Occipital lobe (tissue), 2 donors: ENCODE data around the gene FOXP1. TPM values are rescaled to one million over a fixed set of nuclear protein-coding genes. Genes with fewer than 3 reads are reported as not detected.
"Not testable (repeated sequence)": the region's sequence is repeated elsewhere in the genome, so short reads cannot be mapped to it uniquely, and the experiment has no call there.

Experiments used
- DNase-seq: peaks from one replicate; lab custom pipeline; 2025; lab: John Stamatoyannopoulos, UW
- total RNA-seq: library from RNA; depleted of rRNA; stranded (reverse); fragments of >200 nt; gene quantifications from one replicate; pipeline ENCODE4 v1.2.3, GENCODE V29; 2014

FOXP1 gene
- total RNA-seq, 1 donor from 2014 or later, result 168 TPM

DNA sequence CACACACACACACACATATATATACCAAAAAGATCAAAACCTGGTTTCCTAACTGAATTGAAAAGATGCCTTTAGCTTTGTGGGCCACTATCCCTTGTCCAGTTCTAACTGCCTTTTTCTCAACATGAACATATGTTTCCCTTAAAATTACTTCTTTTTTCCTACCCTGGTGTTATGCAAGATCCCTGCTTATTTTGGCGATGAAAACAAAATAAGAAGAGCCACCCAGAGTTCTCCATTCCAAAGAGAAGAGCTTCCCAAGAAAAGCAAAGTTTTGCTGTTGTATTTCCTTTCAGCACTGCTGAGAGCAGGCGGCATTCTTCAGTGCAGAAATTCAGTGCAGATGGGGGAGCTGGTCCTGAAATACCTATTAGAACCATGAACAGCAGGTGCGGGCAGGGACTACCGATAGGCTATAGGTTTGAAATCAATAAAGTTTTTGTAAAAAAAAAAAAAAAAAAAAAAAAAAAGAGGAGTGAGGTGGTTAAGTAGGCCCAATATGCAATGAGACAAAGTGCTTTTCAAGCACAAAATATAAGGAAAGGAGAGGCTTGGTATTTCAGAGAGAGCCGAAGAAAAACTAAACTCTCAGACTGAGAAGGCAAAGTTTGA lies 238.0 kb downstream of the FOXP1 start:
- no peak for DNase-seq

DNA sequence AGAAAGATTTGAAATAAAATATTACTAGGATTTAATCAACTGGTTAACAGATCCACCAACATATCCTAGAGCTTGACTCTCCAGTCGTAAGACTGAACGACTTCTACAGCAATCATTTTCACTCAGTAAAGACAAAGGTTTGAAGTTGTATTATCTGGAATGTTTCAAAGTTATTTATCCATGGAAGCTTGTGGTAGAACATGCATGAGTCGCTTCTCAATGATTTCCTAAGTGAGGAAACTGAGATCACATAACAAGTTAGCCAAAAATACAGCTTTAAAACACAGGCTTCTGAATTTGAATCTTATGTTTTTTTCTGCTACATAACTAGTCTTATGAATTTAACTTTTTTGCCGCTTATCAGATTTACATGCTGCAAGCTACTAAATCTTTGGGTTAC lies 241.8 kb downstream of the FOXP1 start:
- no peak for DNase-seq

DNA sequence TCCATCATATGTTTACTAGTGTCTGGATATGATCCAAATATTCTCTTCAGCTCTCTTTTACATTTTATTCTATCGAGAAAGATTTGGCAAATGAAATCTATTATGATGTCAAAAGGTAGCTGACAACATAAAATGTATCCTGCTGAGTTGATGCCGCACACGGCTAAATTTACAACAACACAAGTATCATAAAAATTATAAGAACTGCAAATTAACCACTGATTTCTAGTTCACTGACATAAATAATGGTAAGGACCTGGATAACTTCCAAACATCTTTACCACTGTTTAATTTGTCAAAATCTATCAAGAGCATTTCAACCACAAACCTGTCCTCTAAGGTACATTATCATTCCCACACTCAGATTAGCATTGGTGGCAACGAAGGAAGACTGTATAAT lies 244.5 kb downstream of the FOXP1 start:
- no peak for DNase-seq

DNA sequence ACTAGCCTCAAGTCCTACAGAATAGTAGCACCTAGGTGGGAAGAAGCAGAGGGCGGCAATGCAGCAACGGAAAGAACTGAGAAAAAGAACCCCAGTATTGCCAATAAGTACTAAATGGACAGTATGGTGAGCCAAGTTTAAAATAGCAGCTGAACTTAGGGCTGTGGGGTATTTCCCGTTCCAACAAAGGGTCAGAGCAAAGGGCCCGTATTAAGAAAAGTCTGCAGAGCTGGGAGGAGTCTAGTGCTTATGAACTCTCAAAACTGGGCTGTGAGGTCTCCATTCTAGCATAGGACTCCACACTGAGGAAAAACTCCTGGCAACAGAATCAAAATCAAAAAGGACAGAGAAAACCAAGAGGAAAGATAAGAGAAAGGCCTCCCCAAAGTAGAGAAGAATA lies 250.7 kb downstream of the FOXP1 start:
- DNase-seq, result no peak

DNA sequence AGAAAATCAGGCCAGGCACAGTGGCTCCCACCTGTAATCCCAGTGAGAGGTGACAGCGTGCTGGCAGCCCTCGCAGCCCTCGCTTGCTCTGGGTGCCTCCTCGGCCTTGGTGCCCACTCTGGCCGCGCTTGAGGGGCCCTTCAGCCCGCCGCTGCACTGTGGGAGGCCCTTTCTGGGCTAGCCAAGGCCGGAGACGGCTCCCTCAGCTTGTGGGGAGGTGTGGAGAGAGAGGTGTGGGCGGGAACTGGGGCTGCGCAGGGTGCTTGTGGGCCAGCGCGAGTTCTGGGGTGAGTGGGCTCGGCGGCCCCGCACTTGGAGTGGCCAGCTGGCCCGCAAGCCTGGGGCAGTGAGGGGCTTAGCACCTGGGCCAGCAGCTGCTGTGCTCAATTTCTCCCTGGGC lies 252.6 kb downstream of the FOXP1 start:
- DNase-seq, result no peak

DNA sequence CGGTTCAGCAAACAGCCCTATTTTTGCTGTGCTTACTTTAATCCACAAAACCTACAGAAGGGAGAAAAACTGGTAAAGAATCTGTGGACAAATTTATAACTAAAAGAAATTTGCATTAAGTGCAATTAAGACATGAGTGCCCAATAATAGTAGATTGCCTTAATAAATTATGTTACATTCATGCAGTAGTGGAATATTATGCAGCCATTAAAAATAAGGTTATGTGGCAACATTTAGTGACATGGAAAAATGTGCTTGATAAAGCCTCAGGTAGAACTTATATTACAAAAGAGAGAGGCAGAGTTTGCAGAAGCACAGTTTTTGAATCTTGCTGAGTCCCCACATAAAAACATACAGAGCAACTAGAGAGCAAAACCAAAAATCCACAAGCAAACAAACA lies 253.0 kb downstream of the FOXP1 start:
- DNase-seq, result no peak

DNA sequence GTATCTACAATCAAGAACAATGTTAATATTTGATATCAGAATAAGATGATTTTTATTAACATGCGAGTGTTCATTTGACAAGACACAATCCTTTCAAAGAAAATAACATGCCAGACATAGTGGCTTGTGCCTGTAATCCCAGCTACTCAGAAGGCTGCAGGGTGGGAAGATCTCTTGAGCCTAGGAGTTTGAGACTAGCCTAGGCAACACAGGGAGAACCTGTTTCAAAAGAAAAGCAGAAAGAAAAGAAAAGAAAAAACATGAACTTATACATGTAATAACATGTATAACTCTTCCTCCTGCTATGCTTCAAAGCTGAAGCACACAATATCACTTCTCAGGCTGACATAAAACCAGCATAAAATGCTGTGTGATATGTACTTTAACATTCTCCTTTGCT lies 253.7 kb downstream of the FOXP1 start:
- no peak for DNase-seq

DNA sequence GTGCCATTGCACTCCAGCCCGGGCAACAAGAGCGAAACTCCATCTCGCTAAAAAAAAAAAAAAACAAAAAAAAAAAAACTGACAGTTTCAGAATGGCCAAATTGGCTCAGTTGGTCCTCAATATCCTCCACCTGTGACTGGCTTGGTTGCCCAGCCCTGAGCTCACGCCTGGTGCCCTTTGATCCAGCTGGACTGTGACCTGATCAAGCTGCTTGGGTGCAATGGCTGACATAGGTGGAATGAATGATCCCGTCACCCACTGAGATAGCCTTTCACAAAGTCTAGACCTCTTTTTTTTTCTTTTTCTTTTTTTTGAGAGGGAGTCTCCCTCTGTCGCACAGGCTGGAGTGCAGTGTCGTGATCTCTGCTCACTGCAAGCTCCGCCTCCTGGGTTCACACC lies 254.6 kb downstream of the FOXP1 start:
- DNase-seq, result no peak

DNA sequence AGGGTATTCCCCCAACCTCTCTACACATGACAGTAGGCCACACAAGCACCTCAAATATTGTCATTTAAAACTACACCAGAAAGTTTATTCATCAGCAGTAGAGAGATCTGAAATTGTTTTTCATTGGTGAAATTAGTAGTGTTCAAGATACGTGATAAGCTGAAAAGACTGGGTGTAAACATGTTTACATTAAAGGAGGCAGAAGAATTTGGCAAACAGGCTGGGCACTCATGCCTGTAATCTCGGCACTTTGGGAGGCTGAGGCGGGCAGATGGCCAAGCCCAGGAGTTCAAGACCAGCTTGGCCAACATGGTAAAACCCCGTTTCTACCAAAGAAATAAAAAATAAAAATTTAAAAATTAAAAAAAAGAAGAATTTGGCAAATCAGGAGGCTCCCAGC lies 255.6 kb downstream of the FOXP1 start:
- no peak for DNase-seq

DNA sequence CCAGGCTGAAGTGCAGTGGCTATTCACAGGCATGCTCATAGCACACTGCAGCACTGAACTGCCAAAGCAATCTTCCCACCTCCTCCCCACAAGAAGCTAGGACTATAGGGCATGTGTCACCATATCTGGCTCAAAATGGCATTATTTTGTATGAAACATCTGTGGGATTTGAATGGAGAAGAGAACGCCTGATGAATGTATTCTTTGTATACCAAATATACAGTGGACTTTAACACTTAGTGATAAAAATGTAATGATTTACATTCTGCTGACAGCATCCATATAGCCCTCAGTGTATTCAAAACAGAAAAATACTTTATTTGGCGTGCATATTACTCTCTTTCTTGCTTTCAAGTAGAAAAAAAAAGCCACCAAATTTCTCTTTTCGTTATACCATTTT lies 257.8 kb downstream of the FOXP1 start:
- DNase-seq, result no peak

DNA sequence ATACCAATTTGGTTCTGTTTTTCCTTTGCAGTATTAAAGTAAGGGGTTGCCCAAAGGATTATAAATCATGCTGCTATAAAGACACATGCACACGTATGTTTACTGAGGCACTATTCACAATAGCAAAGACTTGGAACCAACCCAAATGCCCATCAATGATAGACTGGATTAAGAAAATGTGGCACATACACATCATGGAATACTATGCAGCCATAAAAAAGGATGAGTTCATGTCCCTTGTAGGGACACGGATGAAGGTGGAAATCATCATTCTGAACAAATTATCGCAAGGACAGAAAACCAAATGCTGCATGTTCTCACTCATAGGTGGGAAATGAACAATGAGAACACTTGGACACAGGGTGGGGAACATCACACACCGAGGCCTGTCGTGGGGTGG lies 259.3 kb downstream of the FOXP1 start:
- not testable (repeated sequence) for DNase-seq

DNA sequence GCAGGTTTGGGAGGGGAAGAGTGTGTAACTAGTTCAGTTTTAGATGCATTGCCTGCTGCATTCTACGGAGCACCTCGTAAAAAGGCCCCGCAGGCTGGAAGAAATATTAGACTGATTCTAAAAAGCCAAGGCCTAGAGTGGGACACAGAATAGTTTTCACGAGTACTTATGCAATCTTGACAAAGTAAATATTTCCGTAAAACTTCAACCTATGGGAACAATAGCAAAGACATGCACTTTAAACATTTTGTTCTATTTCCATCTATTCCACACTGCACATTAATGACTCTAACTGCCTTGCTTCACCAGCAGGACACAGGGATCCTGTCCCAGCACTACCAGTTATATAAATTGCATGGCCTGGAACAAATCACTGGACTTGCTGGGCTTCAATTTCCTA lies 260.0 kb downstream of the FOXP1 start:
- DNase-seq, result no peak

DNA sequence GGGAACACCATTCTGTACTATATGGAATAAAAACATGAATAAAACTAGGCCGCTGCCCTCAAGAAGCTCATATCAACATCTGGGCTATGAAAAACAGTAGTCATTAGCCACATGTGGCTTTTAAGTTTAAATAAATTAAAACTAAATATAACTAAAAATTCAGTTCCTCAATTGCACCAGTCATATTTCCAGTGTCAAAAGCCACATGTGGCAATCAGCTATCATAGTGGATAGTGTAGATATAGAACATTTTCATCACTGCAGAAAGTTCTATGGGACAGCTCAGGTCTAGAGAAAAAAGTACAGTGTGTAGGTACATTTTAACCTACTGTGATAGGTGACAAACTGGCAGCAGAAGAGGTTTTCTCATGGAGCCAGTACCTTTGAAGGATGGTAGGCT lies 261.4 kb downstream of the FOXP1 start:
- DNase-seq, result no peak

DNA sequence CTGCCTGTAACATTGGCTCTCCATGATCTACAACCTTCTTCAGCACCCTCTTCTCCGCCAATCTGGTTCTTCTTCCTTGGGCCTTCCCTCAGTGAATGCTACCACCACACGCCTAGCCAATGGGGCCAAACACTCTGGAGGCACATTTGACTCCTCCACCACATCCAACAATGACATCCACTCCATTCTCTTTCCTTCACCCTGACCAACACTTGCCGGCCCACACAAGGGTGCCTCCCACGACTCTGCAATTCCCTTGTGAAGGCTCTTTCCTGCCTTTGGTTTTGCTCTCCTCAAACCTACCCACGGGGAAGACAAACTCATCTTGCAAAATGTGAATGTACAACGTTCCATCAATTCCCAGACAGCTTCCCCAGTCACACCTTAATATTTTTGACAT lies 263.8 kb downstream of the FOXP1 start:
- DNase-seq, result no peak

DNA sequence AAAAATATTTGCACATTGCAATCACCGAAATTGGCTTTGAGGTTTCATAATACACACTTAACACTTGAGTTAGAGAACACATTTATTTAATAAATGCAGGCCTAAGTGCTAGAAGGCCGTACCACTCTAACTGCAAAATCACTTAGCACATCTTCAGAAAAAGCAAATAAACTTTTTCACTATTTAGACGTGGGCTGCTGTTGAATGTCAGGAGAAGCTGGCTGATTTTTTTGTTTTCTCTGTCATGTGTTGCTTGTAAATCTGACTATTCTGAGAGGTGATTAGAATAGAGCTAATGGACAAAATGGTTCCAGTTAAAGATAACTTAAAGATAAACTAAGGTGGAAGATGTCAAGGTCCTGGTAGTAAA lies 265.1 kb downstream of the FOXP1 start:
- DNase-seq, result no peak

DNA sequence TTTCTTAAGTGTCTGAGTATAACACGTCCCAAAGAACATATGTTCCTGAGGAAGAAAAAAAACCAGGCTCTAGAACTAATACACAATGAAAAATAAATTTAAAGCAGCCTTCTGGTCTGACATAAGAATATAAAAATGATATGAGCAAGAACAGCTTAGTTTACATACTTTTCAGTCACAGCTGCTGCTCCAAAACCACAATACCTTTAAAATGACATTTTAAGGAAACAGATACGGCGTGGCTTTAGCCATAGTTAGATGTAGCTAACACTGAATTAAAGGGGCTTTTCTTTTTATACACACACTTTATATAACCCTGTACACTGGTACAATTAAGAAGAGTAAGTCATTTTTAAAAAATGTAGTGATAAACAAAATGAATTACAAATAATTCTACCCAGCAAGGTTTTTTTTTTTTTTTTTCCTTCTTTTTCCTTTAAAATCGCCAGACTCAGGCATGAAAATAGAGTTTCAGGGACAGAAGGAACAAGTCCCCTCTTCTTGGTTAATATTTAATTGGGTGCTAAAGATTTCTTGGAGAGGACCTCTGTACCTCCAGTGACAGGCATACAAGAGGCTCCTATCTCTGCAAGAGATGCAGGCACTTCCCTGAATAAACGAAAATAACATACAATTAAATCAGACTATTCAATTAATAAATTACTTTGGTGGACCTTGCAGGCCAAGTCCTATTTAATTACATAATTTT lies 265.6 kb downstream of the FOXP1 start:
- no peak for DNase-seq

DNA sequence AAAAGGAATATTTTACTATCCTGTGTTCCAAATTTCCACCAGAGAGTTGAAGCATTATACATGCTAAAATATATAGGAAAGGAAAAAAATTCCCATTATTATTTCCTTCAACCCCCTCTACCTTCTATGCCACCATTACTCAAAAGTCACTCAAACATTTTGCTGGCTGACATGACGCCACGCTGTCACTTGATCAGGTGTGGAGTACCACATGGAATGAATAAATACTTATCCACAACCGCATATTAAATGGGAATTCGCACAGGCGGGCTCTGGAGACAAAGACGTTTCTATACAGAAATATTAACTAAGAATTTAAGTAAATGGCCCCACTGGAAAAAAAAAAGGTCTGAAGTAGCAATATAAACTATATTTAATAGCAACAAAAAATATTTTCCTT lies 266.4 kb downstream of the FOXP1 start:
- DNase-seq, result no peak

DNA sequence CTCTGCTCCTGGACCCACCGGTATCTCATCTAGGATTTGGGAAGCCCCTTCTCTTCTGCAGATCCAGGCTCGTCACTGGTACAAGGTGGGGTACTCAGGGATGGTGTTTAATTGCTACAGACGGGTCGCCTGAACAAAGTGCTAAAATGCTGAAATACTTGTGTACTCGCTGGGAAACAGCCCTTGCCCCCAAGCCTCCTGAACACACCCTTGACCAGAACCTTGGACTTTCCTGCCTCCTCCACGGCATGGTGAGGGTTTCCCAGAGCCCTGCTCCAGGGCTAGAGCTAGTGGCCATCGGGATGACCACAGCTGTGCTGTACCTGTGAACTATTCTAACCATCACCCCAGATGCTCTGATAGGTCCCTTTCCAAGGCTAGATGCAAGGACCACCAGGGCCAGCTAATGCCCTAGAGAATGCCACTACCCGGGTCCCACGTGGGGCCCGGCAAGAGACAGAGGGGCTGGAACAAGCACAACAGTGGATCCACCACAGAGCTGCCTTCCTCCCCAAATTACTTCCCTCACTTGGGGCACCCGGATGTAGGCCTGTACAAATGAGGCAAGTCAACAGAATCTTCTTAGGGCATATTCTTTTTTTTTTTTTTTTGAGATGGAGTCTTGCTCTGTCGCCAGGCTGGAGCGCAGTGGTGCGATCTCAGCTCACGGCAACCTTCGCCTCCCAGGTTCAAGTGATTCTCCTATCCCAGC lies 267.3 kb downstream of the FOXP1 start:
- no peak for DNase-seq

DNA sequence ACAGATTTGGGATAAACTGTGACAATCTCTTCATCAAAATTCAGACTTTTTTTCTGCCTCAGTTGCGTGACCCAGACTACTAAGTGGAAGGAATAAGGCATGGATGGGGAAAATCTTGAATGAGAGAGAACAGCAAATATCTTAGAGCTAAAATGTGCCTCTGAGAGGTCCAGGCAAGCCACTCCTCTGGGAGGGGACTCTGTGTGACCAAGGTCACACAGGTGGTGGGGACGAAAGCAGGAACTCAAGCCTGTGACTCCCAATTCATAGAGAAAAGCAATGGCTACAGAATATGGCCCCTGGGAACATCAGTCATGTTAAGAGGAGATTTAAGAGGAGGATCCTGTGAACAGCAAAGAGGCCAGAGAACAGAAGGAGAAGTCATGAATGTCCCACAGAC lies 268.1 kb downstream of the FOXP1 start:
- no peak for DNase-seq

DNA sequence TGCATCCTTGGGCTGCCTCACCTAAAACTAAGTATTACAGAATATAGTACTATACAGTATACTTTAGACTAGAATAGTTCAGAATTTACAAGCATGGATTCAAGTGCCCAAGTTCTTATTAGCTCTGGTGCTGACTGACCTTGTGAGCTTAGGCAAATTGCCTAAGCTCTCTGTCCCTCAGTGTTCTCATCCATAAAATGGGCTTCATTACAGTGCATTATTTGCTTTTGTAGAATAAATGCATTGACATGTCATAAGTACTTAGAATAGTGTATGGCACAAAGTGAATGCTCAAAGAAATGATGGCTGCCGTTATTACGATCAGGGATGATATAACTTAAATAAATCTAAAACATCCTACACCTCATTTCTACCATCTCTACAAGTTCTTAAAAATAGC lies 269.7 kb downstream of the FOXP1 start:
- no peak for DNase-seq

DNA sequence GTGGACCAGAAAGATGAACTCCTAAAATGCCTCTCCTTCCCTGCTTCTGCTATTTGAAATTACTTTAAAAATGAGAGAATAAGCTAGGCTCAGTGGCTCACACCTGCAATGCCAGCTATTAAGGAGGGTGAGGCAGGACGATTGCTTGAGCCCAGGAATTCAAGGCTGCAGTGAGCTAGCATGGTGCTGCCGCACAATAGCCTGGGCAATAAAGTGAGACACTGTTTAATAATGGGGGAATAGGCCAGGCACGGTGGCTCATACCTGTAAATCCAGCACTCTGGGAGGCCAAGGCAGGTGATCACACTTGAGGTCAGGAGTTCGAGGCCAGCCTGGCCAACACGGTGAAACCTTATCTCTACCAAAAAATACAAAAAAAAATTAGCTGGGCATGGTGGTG lies 271.1 kb downstream of the FOXP1 start:
- no peak for DNase-seq

DNA sequence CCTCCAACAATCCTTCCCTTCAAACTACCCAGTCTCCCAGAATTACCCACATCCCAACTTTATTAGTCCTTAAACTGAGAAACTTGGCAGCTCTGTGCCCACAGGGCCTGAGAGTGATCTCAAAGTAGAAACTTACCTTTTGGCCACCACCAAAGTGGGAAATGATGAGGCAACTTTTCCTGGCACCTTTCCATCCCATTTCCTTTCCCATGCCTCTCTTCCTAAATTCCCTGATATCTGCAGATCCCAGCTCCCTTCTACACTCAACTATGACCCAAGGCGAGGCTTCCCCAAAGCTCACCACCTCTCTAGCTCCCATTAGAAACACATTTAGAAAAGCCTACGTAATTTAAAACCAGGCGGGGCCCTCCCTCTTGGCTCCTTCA lies 271.9 kb downstream of the FOXP1 start:
- no peak for DNase-seq

DNA sequence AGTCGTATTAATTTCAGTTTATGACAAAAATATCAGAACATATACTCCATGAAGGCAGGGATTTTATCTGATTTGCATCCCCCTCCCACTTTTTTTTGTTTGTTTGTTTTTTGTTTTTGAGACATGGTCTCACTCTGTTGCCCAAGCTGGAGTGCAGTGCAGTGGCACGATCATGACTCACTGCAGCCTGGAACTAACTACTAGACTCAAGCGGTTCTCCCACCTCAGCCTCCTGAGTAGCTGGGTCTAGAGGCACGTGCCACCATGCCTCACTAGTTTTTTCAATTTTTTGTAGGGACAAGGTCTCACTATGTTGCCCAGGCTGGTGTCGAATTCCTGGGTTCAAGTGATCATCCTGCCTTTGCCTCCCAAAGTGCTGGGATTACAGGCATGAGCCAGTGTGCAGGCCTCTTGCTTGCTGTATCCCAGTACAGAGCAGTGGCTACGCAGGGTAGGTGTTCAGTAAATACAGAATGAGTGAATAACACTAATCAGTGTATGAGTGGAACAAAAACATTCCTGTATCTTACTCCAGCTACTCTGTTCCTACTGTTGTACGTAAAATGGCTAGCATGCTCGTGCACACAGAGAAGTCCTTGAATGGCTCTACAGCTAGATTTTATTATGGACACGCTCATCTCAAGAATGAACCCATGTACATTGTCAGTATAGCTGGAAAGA lies 272.4 kb downstream of the FOXP1 start:
- DNase-seq, result no peak
